SU-DHL-6 (cell line): ENCODE results near the gene ZFAND6.

Source experiments
- EZH2phosphoT487 ChIP-seq: fragments of 200-600 bp; sonication (generic), shearing (Covaris generic); conservative IDR thresholded peaks from 2 replicates; pipeline ENCODE4 v1.6.1; 2018; ENCODE audit warnings: mild to moderate bottlenecking, antibody characterized with exemption, low read length, moderate library complexity, mixed read lengths
- TF ChIP-seq, protein P1 (sequence below): fragments of 200-600 bp; sonication (generic); IDR thresholded peaks from one replicate; pipeline ENCODE4 v1.5.1; 2017; ENCODE audit warnings: antibody characterized with exemption, mild to moderate bottlenecking, low read length, moderate library complexity; ENCODE audit not compliant: insufficient read depth, poor library complexity, severe bottlenecking

DNA sequence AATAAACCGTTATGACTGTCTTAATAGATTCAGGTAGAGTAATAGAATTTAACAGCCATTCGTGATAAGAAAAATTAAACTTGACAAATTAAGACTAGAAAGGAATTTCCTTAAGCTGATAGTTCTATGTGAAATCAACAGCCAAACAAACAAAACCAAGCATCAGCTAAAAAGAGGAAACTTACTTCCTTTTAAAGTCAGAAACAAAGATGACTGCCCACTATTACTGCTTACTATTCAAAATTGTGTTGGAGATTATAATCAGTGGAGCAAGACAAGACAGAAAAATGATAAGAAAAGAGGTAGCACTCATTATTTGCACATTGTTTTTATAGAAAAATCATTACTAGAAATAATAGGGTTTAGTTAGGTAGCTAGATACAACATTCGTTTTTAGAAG, 79.5 kb downstream of the ZFAND6 start:
- TF ChIP-seq, protein P1, sequence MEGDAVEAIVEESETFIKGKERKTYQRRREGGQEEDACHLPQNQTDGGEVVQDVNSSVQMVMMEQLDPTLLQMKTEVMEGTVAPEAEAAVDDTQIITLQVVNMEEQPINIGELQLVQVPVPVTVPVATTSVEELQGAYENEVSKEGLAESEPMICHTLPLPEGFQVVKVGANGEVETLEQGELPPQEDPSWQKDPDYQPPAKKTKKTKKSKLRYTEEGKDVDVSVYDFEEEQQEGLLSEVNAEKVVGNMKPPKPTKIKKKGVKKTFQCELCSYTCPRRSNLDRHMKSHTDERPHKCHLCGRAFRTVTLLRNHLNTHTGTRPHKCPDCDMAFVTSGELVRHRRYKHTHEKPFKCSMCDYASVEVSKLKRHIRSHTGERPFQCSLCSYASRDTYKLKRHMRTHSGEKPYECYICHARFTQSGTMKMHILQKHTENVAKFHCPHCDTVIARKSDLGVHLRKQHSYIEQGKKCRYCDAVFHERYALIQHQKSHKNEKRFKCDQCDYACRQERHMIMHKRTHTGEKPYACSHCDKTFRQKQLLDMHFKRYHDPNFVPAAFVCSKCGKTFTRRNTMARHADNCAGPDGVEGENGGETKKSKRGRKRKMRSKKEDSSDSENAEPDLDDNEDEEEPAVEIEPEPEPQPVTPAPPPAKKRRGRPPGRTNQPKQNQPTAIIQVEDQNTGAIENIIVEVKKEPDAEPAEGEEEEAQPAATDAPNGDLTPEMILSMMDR = no peak
- TF ChIP-seq EZH2phosphoT487 = no peak
